IPS-11a (cell line): Measurements from ENCODE around the gene PAIP2.
"Not testable (repeated sequence)": the region's sequence is repeated elsewhere in the genome, so short reads cannot be mapped to it uniquely, and the experiment has no call there.

Experiments
- H3K4me3 ChIP-seq: one replicate; pipeline ENCODE4 v1.5.1; 2013; ENCODE audit warnings: low read depth, low read length, control low read depth

PAIP2 gene

DNA sequence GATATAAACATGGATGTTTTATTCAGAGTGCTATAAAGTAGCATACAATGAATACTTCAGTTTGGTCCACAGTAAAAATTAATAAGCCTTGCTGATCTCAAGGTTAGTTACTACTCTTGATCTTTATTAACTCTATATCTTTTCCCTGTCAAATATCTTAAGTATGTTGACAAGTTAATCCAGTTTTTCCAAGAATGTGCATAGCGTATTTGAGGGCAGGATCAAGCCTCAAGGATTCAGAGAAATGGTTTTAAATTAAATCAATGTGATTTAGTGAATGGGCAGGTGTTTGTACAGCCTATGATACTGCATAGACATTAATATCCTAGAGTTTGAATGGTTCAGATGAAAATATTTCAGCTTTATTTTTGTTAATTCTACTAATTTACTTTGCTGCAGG is 27.4 kb upstream of the PAIP2 start:
- H3K4me3 ChIP-seq = no peak overlapping the region

GRCh38 chr5:139315056-139315615 is 26.5 kb upstream of the PAIP2 start:
- H3K4me3 ChIP-seq = no peak overlapping the region

DNA sequence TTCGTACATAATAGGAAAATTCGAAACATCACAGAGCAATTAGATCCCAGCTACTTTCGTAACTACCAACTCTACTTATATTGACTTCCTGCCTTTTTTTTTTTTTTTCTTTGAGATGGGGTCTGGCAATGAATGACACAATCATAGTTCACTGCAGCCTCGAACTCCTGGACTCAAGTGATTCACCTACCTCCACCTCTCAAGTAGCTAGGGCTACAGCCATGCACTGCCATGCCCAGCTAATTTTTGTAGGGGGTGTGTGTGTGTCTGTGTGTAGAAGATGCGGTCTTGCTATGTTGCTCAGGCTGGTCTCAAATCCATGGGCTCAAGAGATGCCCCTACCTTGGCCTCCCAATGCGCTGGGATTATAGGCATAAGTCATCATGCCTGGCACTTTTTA is 5.8 kb upstream of the PAIP2 start:
- no peak overlapping the region for H3K4me3 ChIP-seq

GRCh38 chr5:139340051-139340450 is 1.6 kb upstream of the PAIP2 start:
- no peak overlapping the region for H3K4me3 ChIP-seq

GRCh38 chr5:139341187-139341688 is 416 bp upstream of the PAIP2 start:
- peak overlapping the region; percentile 0 for H3K4me3 ChIP-seq

DNA sequence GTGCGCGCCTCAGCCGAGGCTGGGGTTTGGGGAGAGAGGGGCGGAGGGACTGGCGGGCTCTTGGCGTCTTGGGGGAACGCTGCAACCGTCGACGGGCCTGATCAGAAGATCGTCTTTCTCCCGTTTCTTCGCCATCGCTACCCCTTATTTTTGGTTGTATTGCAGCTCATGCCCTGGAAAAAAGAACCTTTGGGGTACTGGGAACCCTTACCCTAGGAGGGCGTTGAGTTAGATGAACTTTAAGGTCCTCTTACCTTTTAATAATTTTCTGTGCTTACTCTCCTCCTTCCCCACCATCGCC is 719 bp downstream of the PAIP2 start:
- H3K4me3 ChIP-seq = peak overlapping the region; percentile 99

DNA sequence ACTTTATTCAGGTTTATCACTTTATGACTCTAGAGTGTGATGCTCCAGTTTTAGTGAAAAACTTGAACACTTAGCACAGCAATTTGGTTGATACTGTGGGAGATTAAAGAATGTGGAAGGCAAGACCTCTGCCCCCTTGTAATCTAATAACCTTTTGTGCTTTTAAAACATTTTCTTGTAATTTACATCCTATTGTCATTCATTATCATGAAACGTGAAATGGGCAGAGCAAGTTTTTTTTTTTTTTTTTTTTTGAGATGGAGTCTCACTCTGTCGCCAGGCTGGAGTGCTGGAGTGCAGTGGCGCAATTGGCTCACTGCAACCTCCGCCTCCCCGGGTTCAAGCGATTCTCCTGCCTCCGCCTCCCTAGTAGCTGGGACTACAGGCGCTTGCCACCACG is 1.8 kb downstream of the PAIP2 start:
- no peak overlapping the region for H3K4me3 ChIP-seq

DNA sequence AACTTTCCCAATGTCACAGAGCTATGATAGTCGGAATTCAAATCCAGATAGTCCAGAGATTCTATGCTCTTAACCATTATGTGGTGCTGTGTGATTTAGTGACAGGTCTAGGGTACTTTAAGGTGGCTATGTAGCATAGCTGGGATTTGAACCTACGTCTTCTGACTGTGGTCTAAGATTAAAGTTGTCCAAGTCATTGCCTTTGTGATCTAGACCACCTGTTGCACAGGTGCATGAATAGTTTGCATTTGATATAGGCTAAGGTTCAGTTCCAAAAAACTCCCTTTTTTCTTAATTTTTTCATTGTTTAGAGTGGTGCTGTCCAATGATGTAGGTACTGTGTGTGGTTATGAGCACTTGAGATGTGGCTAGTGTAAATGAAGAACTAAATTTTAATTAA is 2.5 kb downstream of the PAIP2 start:
- H3K4me3 ChIP-seq = no peak overlapping the region

GRCh38 chr5:139345442-139345841 is 3.8 kb downstream of the PAIP2 start:
- H3K4me3 ChIP-seq = not testable (repeated sequence)

DNA sequence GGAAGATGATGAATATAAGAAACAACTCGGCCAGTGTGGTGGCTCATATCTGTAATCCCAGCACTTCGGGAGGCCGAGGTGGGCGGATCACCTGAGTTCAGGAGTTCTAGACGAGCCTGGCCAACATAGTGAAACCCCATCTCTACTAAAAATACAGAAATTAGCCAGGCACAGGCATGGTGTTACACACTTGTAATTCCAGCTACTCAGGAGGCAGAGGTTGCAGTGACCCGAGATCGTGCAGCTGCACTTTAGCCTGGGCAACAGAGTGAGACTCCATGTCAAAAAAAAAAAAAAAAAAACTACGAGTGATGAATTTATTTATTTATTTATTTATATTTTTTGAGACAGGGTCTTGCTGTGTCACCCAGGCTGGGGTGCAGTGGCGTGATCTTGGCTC is 6.2 kb downstream of the PAIP2 start:
- H3K4me3 ChIP-seq = not testable (repeated sequence)

- no peak overlapping the region for H3K4me3 ChIP-seq
Measured at GRCh38 chr5:139354186-139354585, 12.5 kb downstream of the PAIP2 start.

GRCh38 chr5:139355900-139356299 is 14.2 kb downstream of the PAIP2 start:
- H3K4me3 ChIP-seq = not testable (repeated sequence)

DNA sequence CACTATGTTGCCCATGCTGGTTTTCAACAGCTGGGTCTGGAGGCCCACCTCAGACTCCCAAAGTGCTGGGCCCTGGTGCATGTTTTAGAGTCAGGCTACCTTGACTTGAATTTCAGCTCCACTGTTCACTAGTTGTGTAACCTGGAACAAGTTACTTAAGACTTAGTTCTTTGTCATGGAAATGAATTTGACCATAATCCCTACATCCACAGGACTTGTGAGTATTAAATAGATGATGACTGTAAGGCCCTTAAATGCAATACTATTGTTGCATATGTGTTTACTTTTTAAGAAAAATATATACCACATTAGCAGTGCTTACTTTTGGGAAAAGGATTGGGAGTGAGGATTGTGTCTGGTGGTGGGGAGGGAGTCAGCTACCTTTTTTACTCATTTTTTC is 16.4 kb downstream of the PAIP2 start:
- no peak overlapping the region for H3K4me3 ChIP-seq

- H3K4me3 ChIP-seq = no peak overlapping the region
Measured at GRCh38 chr5:139360384-139360783, 18.7 kb downstream of the PAIP2 start.

- no peak overlapping the region for H3K4me3 ChIP-seq
Measured at GRCh38 chr5:139361835-139362429, 20.3 kb downstream of the PAIP2 start.

- H3K4me3 ChIP-seq = no peak overlapping the region
Measured at GRCh38 chr5:139363937-139364336, 22.3 kb downstream of the PAIP2 start.

GRCh38 chr5:139364466-139364865 is 22.8 kb downstream of the PAIP2 start:
- H3K4me3 ChIP-seq = no peak overlapping the region

GRCh38 chr5:139368613-139369012 is 27.0 kb downstream of the PAIP2 start:
- H3K4me3 ChIP-seq = no peak overlapping the region

DNA sequence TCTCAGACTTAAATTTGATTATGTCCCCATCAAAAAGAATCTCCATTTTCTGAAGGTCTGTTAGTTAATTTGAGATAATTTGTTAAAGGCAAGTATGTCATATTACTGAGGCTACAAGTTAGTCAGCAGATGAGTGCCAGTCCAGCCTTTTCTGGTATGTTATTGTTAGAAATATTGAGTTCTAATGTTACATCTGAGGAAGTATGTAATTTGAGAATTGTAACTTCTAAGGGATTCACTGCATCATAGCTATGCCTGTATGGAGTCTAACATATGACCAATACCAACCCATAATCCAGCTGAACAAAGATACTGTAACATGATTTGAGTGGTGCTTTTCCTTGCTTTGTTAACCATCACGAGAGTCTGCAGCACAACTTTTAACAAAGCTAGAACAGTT is 27.5 kb downstream of the PAIP2 start:
- no peak overlapping the region for H3K4me3 ChIP-seq

- no peak overlapping the region for H3K4me3 ChIP-seq
Measured at GRCh38 chr5:139371482-139372435, 30.1 kb downstream of the PAIP2 start.

DNA sequence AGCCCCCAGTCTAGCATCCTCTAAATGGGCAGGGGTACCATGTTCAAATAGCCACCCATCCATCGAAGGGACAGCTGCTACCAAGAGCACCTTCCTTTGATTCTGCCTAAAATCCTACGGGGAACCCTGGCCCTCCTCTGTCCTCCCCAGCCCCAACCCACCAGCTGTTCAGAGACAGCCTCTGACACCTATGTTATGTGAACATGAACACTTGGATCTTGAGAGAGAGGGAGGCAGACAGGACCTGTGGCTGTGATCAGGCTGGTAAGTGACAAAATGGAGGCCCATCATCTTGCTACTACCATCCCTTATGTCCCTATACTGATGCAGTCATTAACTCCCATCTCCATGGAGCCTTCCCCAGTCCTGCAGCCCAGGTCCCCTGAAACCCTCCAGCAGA is 33.3 kb downstream of the PAIP2 start:
- no peak overlapping the region for H3K4me3 ChIP-seq

GRCh38 chr5:139376364-139376763 is 34.7 kb downstream of the PAIP2 start:
- no peak overlapping the region for H3K4me3 ChIP-seq
